Hepatocyte (in vitro differentiated cells): ENCODE data around the gene LYPD5.

ENCODE experiments used
- EZH2 ChIP-seq: fragments of 200-600 bp; sonication (generic); IDR thresholded peaks from 2 replicates; pipeline ENCODE4 v1.6.1; 2016; ENCODE audit warnings: antibody characterized with exemption, mild to moderate bottlenecking, borderline replicate concordance
- TF ChIP-seq, protein P1 (sequence below): fragments of 200-600 bp; sonication (generic); IDR thresholded peaks from 2 replicates; pipeline ENCODE4 v1.5.1; 2016; ENCODE audit warnings: antibody characterized with exemption, mild to moderate bottlenecking; ENCODE audit not compliant: poor library complexity

- no peak for TF ChIP-seq EZH2
- TF ChIP-seq, protein P1, sequence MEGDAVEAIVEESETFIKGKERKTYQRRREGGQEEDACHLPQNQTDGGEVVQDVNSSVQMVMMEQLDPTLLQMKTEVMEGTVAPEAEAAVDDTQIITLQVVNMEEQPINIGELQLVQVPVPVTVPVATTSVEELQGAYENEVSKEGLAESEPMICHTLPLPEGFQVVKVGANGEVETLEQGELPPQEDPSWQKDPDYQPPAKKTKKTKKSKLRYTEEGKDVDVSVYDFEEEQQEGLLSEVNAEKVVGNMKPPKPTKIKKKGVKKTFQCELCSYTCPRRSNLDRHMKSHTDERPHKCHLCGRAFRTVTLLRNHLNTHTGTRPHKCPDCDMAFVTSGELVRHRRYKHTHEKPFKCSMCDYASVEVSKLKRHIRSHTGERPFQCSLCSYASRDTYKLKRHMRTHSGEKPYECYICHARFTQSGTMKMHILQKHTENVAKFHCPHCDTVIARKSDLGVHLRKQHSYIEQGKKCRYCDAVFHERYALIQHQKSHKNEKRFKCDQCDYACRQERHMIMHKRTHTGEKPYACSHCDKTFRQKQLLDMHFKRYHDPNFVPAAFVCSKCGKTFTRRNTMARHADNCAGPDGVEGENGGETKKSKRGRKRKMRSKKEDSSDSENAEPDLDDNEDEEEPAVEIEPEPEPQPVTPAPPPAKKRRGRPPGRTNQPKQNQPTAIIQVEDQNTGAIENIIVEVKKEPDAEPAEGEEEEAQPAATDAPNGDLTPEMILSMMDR = no peak
These were observed 39.4 kb downstream of the LYPD5 start for GRCh38 chr19:43762814-43763213.
